ENCODE measurements around the gene CDC25C. TPM values are rescaled to one million over a fixed set of nuclear protein-coding genes. Genes with fewer than 3 reads are reported as not detected.

CDC25C gene
- total RNA-seq, result 10 to 100 TPM; 12.2 to 14.6 TPM

DNA sequence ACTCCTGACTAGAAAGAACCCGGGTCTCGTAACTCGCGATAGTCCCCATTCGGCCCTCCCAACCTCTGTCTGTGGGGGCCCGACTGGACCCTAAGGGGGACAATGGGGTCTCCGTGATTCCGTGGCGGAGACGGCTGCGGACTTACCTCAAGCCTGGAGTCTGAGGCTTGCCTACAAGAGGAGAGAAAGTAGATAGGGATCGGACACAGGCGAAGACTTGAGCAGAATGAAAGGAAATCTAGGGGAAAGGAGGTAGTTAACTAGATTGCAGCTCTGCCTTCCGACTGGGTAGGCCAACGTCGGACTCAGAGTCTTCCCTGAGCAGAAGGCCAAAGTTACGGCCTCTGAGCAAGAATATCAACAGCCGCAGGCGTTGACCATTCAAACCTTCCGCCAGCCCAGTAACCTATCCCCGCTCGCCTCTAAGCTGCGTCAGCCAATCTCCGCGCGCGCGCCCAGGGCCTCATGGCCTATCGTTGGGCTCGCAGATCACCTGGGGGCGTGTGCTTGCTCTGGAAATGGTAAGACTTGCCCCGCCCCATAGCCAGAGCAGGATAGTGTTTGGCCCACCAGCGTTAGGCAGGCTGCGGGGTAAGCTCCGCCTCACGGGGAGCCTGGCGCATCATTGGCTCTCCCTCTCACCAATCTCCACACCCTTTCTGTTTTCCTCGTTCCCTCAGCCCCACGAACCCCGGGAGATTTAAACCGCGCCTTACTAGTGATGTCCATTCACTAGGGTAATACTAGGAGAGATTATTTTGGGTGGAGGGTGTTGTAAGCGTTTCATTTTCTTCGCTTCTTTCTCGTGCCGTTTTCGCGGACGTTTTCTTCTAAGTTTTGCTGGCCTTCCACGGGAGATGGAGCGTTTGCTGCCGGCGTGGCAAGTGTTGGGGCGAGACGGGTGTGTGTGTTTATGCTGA lies at the start of gene CDC25C:
CDC25C (minus strand) TSS at position 356 of the 920 bp plus-strand sequence. CDS start 624 bp downstream, outside the sequence.
- Mint-ChIP-seq H3K4me1 (ENCODE audit: low read depth) (peaks cover 13% of the 10 kb centered on the region), H3K36me3 (ENCODE audit: low read depth) (no peaks in the 10 kb centered on the region), H3K27me3 (no peaks in the 10 kb centered on the region), H3K27ac (peak within 1 kb of the TSS; percentile 86), H3K9me3 (no peaks in the 10 kb centered on the region), H3K4me3 (peak within 1 kb of the TSS; percentile 97)
- intact Hi-C loops (cut with micrococcal nuclease), result loop anchor here (2.0 to 10.0 kb wide), 2 partner anchors 117 to 153 kb away; partner anchors contain the start of genes BRD8, CDC23 and KIF20A
- ATAC-seq, result peak; percentile 99
- TF ChIP-seq CTCF (IDR thresholded peaks at IDR 0.05), result no peak
- DNase-seq, result peak; percentile 99
- POLR2A ChIA-PET, result interaction anchor here (0.6 to 2.7 kb wide), 8 partner anchors 8 to 153 kb away, joined by 3 to 18 read pairs (median 4); partner anchors contain the start of genes BRD8, KDM3B and KIF20A
- CTCF ChIA-PET, result interaction anchor here (0.8 to 15.5 kb wide), 7 partner anchors 20 to 296 kb away, joined by 3 to 322 read pairs (median 4); partner anchors contain the start of genes CDC23, KDM3B and KIF20A

- intact Hi-C loops (cut with micrococcal nuclease), result no loop called here
- H3K27ac Mint-ChIP-seq, result no peak overlapping the region
- H3K4me1 Mint-ChIP-seq (ENCODE audit: low read depth), result peaks cover 23% of the 10 kb centered on the region
- H3K4me3 Mint-ChIP-seq, result no peak overlapping the region
- peaks cover 9% of the 10 kb centered on the region for H3K36me3 Mint-ChIP-seq (ENCODE audit: low read depth)
- ATAC-seq, result no peak
- no peak for DNase-seq
- no peak for TF ChIP-seq CTCF (IDR thresholded peaks at IDR 0.05)
- CTCF ChIA-PET, result interaction anchor here (8.1 kb wide), 1 partner anchor 20 kb away, joined by 89 read pairs; the partner anchor contains the start of gene KDM3B
- H3K9me3 Mint-ChIP-seq, result no peaks in the 10 kb centered on the region
- H3K27me3 Mint-ChIP-seq, result no peaks in the 10 kb centered on the region
- POLR2A ChIA-PET, result no interaction called here
These were observed 41.0 kb upstream of the CDC25C start for GRCh38 chr5:138372653-138373052.

- POLR2A ChIA-PET, result interaction anchor here (0.5 kb wide), 1 partner anchor 24 kb away, joined by 3 read pairs; no protein-coding TSS in a partner anchor
- TF ChIP-seq CTCF (IDR thresholded peaks at IDR 0.05), result no peak
- ATAC-seq (no peak), DNase-seq (no peak)
- Mint-ChIP-seq H3K4me3 (no peak overlapping the region), H3K4me1 (ENCODE audit: low read depth) (peaks cover 23% of the 10 kb centered on the region), H3K27ac (no peak overlapping the region), H3K9me3 (no peaks in the 10 kb centered on the region), H3K36me3 (ENCODE audit: low read depth) (peaks cover 4% of the 10 kb centered on the region), H3K27me3 (no peaks in the 10 kb centered on the region)
- CTCF ChIA-PET, result interaction anchor here (0.8 to 8.1 kb wide), 2 partner anchors 19 to 35 kb away, joined by 3 to 89 read pairs; partner anchors contain the start of gene KDM3B
- intact Hi-C loops (cut with micrococcal nuclease), result no loop called here
These were observed 40.6 kb upstream of the CDC25C start for GRCh38 chr5:138372225-138372624.

DNA sequence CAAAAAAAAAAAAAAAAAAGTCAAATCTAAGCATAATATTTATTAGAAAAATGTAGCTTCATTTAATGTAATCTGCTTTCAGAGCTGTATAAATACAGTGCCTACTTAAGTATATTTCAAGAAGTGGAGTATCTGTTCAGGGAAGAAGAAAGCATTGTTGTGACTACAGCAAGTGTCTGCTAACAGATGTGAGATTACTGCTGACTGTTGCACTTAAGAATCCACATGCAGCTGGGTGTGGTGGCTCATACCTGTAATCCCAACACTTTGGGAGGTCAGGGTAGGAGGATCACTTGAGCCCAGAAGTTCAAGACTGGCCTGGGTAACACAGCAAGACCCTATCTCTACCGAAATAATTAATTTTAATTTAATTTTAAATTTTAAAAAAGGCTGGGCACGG lies 39.9 kb upstream of the CDC25C start:
- intact Hi-C loops (cut with micrococcal nuclease), result no loop called here
- no peaks in the 10 kb centered on the region for H3K27me3 Mint-ChIP-seq
- no peak overlapping the region for H3K27ac Mint-ChIP-seq
- no peak for DNase-seq
- peaks cover 3% of the 10 kb centered on the region for H3K36me3 Mint-ChIP-seq (ENCODE audit: low read depth)
- ChIA-PET POLR2A (interaction anchor here (0.5 kb wide), 1 partner anchor 23 kb away, joined by 3 read pairs; no protein-coding TSS in a partner anchor), CTCF (interaction anchor here (0.8 to 8.1 kb wide), 2 partner anchors 18 to 34 kb away, joined by 3 to 89 read pairs; partner anchors contain the start of gene KDM3B)
- peaks cover 30% of the 10 kb centered on the region for H3K4me1 Mint-ChIP-seq (ENCODE audit: low read depth)
- no peaks in the 10 kb centered on the region for H3K9me3 Mint-ChIP-seq
- TF ChIP-seq CTCF (IDR thresholded peaks at IDR 0.05), result no peak
- H3K4me3 Mint-ChIP-seq, result no peak overlapping the region
- no peak for ATAC-seq
